MCF 10A (cell line): Measurements from ENCODE around the gene RER1. TPM values are rescaled to one million over a fixed set of nuclear protein-coding genes. Genes with fewer than 3 reads are reported as not detected.

ENCODE experiments used
- BruUV-seq: library from RNA; stranded (reverse); fragments of 400-500 nt; replicated peaks from 2 replicates; lab custom pipeline; 2021; lab: Mats Ljungman, UMichigan
- CTCF ChIA-PET: fragments of 300-600 bp; sonication (Branson Sonifier 250); formaldehyde crosslinking; extraction: SDS; loops from one replicate; lab custom pipeline; 2021; ENCODE audit warnings: antibody characterized with exemption, inconsistent platforms; lab: Yijun Ruan, JAX
- POLR2A ChIA-PET: fragments of 300-600, 350-650 bp; sonication (Branson Sonifier 250); formaldehyde crosslinking; extraction: SDS; loops from one replicate; lab custom pipeline; 2020; ENCODE audit warnings: antibody characterized with exemption, inconsistent platforms; lab: Yijun Ruan, JAX
- DNase-seq: peaks from one replicate; pipeline ENCODE4 v3.0.0-alpha.2; 2018; ENCODE audit not compliant: unreplicated experiment
- H3K27ac Mint-ChIP-seq: one replicate; pipeline ENCODE4 v1.8.0; 2022; ENCODE audit warnings: mild to moderate bottlenecking, low read depth, mixed read lengths; ENCODE audit not compliant: unreplicated experiment
- H3K27me3 Mint-ChIP-seq: one replicate; pipeline ENCODE4 v1.8.0; 2022; ENCODE audit warnings: mixed read lengths; ENCODE audit not compliant: insufficient read depth, unreplicated experiment
- H3K36me3 Mint-ChIP-seq: one replicate; pipeline ENCODE4 v1.8.0; 2022; ENCODE audit warnings: mild to moderate bottlenecking, moderate library complexity, mixed read lengths; ENCODE audit not compliant: insufficient read depth, unreplicated experiment
- H3K4me1 Mint-ChIP-seq: one replicate; pipeline ENCODE4 v1.8.0; 2022; ENCODE audit warnings: mixed read lengths; ENCODE audit not compliant: insufficient read depth, unreplicated experiment
- H3K4me3 Mint-ChIP-seq: one replicate; pipeline ENCODE4 v1.8.0; 2022; ENCODE audit warnings: mild to moderate bottlenecking, moderate library complexity, mixed read lengths; ENCODE audit not compliant: unreplicated experiment
- H3K9me3 Mint-ChIP-seq: one replicate; pipeline ENCODE4 v1.8.0; 2022; ENCODE audit warnings: mixed read lengths; ENCODE audit not compliant: unreplicated experiment
- intact Hi-C: fragments of 100-400 bp; cut with micrococcal nuclease; formaldehyde crosslinking; loops from 2 replicates; pipeline ENCODE4 v1.14.1; 2022
- total RNA-seq: library from RNA; stranded (reverse); gene quantifications from 2 replicates; pipeline ENCODE4 v1.2.3, GENCODE V29; 2022
- TF ChIP-seq, protein P1 (sequence below): fragments of 200-600 bp; IDR thresholded peaks from one replicate; pipeline ENCODE4 v1.8.0; 2022; ENCODE audit warnings: antibody characterized with exemption, mild to moderate bottlenecking; ENCODE audit not compliant: unreplicated experiment

Gene RER1
- total RNA-seq, 1 experiment from 2014 or later = 172 TPM

DNA sequence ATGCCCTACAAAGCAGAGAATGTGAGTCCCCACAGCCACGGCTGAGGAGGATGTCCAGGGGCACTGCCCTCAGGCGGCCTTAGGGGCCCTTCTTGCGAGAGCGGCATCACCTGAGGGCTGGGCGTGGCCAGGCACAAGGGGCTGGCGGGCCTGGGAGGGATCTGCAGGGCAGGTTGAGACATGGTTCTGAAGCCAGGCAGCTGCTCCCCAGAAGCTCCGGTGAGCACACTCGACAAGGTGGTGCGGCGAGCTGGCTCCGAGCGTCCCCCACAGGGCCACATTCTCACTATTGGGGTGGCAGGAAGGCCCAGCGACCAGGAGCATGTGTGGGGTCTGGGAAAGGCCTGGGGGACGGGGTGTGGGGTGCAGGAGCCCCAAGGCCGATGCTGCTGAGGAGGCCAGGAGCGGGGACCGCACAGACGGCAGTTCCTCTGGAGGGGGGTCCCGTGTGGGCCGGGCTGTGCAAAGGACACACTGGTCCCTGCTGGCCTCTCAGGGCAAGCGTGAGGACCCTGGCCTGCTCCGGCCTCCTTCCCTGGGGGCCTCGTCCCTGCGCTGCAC lies 47.4 kb upstream of the RER1 start:
- H3K4me3 Mint-ChIP-seq = no peak overlapping the region
- BruUV-seq = no TSS peak
- no peaks in the 10 kb centered on the region for H3K4me1 Mint-ChIP-seq
- no peak for DNase-seq
- no peak overlapping the region for H3K27ac Mint-ChIP-seq
- TF ChIP-seq, protein P1, sequence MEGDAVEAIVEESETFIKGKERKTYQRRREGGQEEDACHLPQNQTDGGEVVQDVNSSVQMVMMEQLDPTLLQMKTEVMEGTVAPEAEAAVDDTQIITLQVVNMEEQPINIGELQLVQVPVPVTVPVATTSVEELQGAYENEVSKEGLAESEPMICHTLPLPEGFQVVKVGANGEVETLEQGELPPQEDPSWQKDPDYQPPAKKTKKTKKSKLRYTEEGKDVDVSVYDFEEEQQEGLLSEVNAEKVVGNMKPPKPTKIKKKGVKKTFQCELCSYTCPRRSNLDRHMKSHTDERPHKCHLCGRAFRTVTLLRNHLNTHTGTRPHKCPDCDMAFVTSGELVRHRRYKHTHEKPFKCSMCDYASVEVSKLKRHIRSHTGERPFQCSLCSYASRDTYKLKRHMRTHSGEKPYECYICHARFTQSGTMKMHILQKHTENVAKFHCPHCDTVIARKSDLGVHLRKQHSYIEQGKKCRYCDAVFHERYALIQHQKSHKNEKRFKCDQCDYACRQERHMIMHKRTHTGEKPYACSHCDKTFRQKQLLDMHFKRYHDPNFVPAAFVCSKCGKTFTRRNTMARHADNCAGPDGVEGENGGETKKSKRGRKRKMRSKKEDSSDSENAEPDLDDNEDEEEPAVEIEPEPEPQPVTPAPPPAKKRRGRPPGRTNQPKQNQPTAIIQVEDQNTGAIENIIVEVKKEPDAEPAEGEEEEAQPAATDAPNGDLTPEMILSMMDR = no peak
- no peaks in the 10 kb centered on the region for H3K9me3 Mint-ChIP-seq
- intact Hi-C loops = no loop called here
- H3K36me3 Mint-ChIP-seq = no peaks in the 10 kb centered on the region
- CTCF ChIA-PET = interaction anchor here (0.9 kb wide), 1 partner anchor 37 kb away, joined by 3 read pairs; no protein-coding TSS in a partner anchor
- POLR2A ChIA-PET = no interaction called here
- peaks cover 13% of the 10 kb centered on the region for H3K27me3 Mint-ChIP-seq

DNA sequence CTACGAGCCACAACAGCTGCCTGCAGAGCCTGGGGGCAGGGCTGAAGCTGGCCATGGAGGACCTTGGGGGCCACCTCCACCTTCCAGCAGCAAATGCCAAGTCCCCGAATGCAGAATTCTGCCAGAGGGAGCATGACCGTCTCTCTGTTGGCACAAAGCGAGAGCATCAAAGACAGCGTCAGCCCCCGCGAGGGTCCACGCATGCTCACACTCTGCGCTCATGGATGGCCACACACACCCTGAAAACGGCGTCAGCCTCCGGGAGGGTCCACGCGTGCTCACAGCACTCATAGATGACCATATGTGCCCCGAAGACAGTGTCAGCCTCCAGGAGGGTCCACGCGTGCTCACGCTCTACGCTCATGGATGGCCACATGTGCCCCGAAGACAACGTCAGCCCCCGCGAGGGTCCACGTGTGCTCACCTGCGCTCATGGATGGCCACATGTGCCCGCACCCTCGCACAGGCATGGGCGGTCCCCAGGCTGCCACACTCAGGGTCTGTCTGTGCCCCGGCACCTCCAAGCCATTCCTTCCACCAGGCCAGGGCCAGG lies 46.8 kb upstream of the RER1 start:
- H3K36me3 Mint-ChIP-seq = no peaks in the 10 kb centered on the region
- TF ChIP-seq, protein P1 = no peak
- H3K4me1 Mint-ChIP-seq = no peaks in the 10 kb centered on the region
- intact Hi-C loops = no loop called here
- no peak overlapping the region for H3K4me3 Mint-ChIP-seq
- ChIA-PET POLR2A (no interaction called here), CTCF (no interaction called here)
- H3K27ac Mint-ChIP-seq = no peak overlapping the region
- BruUV-seq = no TSS peak
- H3K27me3 Mint-ChIP-seq = peaks cover 6% of the 10 kb centered on the region
- no peak for DNase-seq
- H3K9me3 Mint-ChIP-seq = no peaks in the 10 kb centered on the region

DNA sequence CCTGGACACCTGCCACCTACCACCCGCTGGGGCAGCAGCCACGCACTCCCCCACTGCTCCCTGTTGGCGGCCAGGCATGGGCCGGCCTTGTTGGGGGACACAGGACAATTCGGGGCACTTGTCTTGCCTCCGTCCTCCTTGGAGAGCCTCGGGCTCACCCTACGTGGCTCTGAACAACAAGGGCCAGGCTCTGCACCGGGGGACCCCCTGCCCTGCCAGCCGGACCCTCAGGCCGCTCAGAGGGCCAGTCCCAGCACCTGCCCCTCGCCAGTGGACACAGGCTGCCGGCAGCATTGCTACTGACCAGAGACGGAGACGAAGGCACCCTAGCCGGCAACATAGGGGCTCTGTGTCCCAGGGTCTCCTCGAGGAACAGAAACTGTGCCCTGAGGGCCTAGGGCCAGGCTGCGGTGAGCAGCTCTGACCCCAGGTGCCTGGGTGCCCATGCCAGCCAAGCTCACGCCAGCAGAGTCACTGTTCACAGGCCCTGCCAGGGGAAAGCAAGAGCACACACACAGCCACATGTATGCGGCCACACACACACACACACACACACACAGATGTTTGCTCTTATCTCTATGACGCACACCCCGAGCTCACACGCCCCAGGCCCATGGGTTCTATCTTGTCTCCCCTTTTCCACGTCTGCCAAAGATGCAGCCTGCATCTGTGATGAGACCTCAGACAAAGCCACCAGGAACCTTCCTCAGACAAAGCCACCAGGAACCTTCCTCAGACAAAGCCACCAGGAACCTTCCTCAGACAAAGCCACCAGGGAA lies 46.2 kb upstream of the RER1 start:
- Mint-ChIP-seq H3K27ac (no peak overlapping the region), H3K4me1 (no peaks in the 10 kb centered on the region), H3K36me3 (no peaks in the 10 kb centered on the region), H3K9me3 (no peaks in the 10 kb centered on the region), H3K27me3 (no peaks in the 10 kb centered on the region), H3K4me3 (no peak overlapping the region)
- TF ChIP-seq, protein P1 = no peak
- intact Hi-C loops = no loop called here
- ChIA-PET CTCF (interaction anchor here (0.6 kb wide), 1 partner anchor 120 kb away, joined by 6 read pairs; no protein-coding TSS in a partner anchor), POLR2A (no interaction called here)
- BruUV-seq = no TSS peak
- DNase-seq = no peak
